H9 (cell line): Measurements from ENCODE around the gene STRIP1. TPM values are rescaled to one million over a fixed set of nuclear protein-coding genes. Genes with fewer than 3 reads are reported as not detected.

Experiments used
- DNase-seq: peaks from one replicate; pipeline ENCODE4 v3.0.0-alpha.2; 2017
- H2AFZ ChIP-seq: one replicate; pipeline ENCODE4 v1.6.1; 2013; ENCODE audit warnings: mild to moderate bottlenecking, low read length, control low read depth, moderate library complexity
- H2AK5ac ChIP-seq: 2 replicates; pipeline ENCODE4 v1.6.1; 2013; ENCODE audit warnings: low read length, control low read depth, mixed read lengths; ENCODE audit not compliant: insufficient read length
- H2BK120ac ChIP-seq: one replicate; pipeline ENCODE4 v1.6.1; 2013; ENCODE audit warnings: low read depth, mild to moderate bottlenecking, low read length, control low read depth, inconsistent platforms; ENCODE audit not compliant: poor library complexity, severe bottlenecking
- H2BK12ac ChIP-seq: 2 replicates; pipeline ENCODE4 v1.6.1; 2013; ENCODE audit warnings: low read length, control low read depth, mixed read lengths, low read depth; ENCODE audit not compliant: insufficient read length
- H2BK15ac ChIP-seq: 2 replicates; pipeline ENCODE4 v1.6.1; 2013; ENCODE audit warnings: low read depth, low read length, control low read depth
- H2BK20ac ChIP-seq: one replicate; pipeline ENCODE4 v1.6.1; 2013; ENCODE audit warnings: low read depth, mild to moderate bottlenecking, low read length, control low read depth, inconsistent platforms; ENCODE audit not compliant: poor library complexity, severe bottlenecking
- H2BK5ac ChIP-seq: 2 replicates; pipeline ENCODE4 v1.6.1; 2013; ENCODE audit warnings: low read length, control low read depth, mixed read lengths; ENCODE audit not compliant: insufficient read length
- H3K14ac ChIP-seq: 2 replicates; pipeline ENCODE4 v1.6.1; 2013; ENCODE audit warnings: low read length, control low read depth; ENCODE audit not compliant: insufficient read depth
- H3K18ac ChIP-seq: 2 replicates; pipeline ENCODE4 v1.6.1; 2013; ENCODE audit warnings: low read depth, mild to moderate bottlenecking, mixed read lengths, low read length, control low read depth; ENCODE audit not compliant: insufficient read length
- H3K23ac ChIP-seq: 2 replicates; pipeline ENCODE4 v1.6.1; 2013; ENCODE audit warnings: low read length, control low read depth, mixed read lengths, low read depth; ENCODE audit not compliant: insufficient read length
- H3K23me2 ChIP-seq: 2 replicates; pipeline ENCODE4 v1.6.1; 2013; ENCODE audit warnings: low read depth, mild to moderate bottlenecking, mixed read lengths, low read length, control low read depth; ENCODE audit not compliant: insufficient read length, poor library complexity, severe bottlenecking
- H3K27ac ChIP-seq: 2 replicates; pipeline ENCODE4 v1.5.1; 2013; ENCODE audit warnings: low read length, control low read depth, mixed read lengths, low read depth; ENCODE audit not compliant: insufficient read length
- H3K27me3 ChIP-seq: 2 replicates; pipeline ENCODE4 v1.6.1; 2013; ENCODE audit warnings: low read length, control low read depth, inconsistent platforms; ENCODE audit not compliant: insufficient read depth
- H3K4ac ChIP-seq: 2 replicates; pipeline ENCODE4 v1.6.1; 2013; ENCODE audit warnings: low read depth, mild to moderate bottlenecking, control low read depth, inconsistent platforms, low read length, moderate library complexity
- H3K4me1 ChIP-seq: 2 replicates; pipeline ENCODE4 v1.6.1; 2013; ENCODE audit warnings: low read length, control low read depth, inconsistent platforms; ENCODE audit not compliant: insufficient read depth
- H3K4me2 ChIP-seq: 2 replicates; pipeline ENCODE4 v1.6.1; 2013; ENCODE audit warnings: low read length, control low read depth, mixed read lengths; ENCODE audit not compliant: insufficient read length, insufficient read depth
- H3K56ac ChIP-seq: 2 replicates; pipeline ENCODE4 v1.6.1; 2013; ENCODE audit warnings: low read depth, mild to moderate bottlenecking, mixed read lengths, low read length, control low read depth; ENCODE audit not compliant: insufficient read length
- H3K79me1 ChIP-seq: 2 replicates; pipeline ENCODE4 v1.6.1; 2013; ENCODE audit warnings: low read depth, mild to moderate bottlenecking, moderate library complexity, low read length, control low read depth, inconsistent platforms; ENCODE audit not compliant: insufficient read depth, poor library complexity, severe bottlenecking
- H3K79me2 ChIP-seq: 2 replicates; pipeline ENCODE4 v1.6.1; 2013; ENCODE audit warnings: low read length, control low read depth, inconsistent platforms; ENCODE audit not compliant: insufficient read depth
- H3K9ac ChIP-seq: 2 replicates; pipeline ENCODE4 v1.6.1; 2013; ENCODE audit warnings: low read length, control low read depth, mixed read lengths; ENCODE audit not compliant: insufficient read length; ENCODE audit errors: extremely low read depth
- H3K9me3 ChIP-seq: one replicate; pipeline ENCODE4 v1.6.1; 2013; ENCODE audit warnings: low read depth, low read length, inconsistent platforms; ENCODE audit not compliant: control insufficient read depth
- H3T11ph ChIP-seq: one replicate; pipeline ENCODE4 v1.6.1; 2013; ENCODE audit warnings: mild to moderate bottlenecking, low read length, control low read depth, inconsistent platforms
- H4K20me1 ChIP-seq: one replicate; pipeline ENCODE4 v1.6.1; 2013; ENCODE audit not compliant: control insufficient read depth, insufficient read length, insufficient read depth
- H4K5ac ChIP-seq: 2 replicates; pipeline ENCODE4 v1.6.1; 2013; ENCODE audit warnings: low read depth, mild to moderate bottlenecking, mixed read lengths, low read length, control low read depth; ENCODE audit not compliant: insufficient read length
- H4K8ac ChIP-seq: replicated peaks from 2 replicates; pipeline ENCODE4 v1.6.1; 2013; ENCODE audit warnings: low read length, control low read depth, mixed read lengths, low read depth; ENCODE audit not compliant: insufficient read length
- H4K91ac ChIP-seq: 2 replicates; pipeline ENCODE4 v1.6.1; 2013; ENCODE audit warnings: low read depth, mild to moderate bottlenecking, moderate library complexity, mixed read lengths, low read length, control low read depth; ENCODE audit not compliant: insufficient read length
- H3K27ac Mint-ChIP-seq, 3 experiments: 2 replicates in 2 of 3; 3 replicates in 1 of 3; pipeline ENCODE4 v1.8.0; 2020 to 2021; ENCODE audit warnings: mixed read lengths in 3 of 3, mild to moderate bottlenecking in 1 of 3, moderate library complexity in 1 of 3
- H3K27me3 Mint-ChIP-seq: 2 replicates; pipeline ENCODE4 v1.8.0; 2021; ENCODE audit warnings: low read depth, mild to moderate bottlenecking, moderate library complexity, mixed read lengths
- H3K36me3 Mint-ChIP-seq, 3 experiments: 2 replicates in 2 of 3; 3 replicates in 1 of 3; pipeline ENCODE4 v1.8.0; 2020 to 2021; ENCODE audit warnings: low read depth in 3 of 3, mixed read lengths in 3 of 3; ENCODE audit not compliant: insufficient read depth in 1 of 3
- H3K4me1 Mint-ChIP-seq, 2 experiments: 2 replicates each; pipeline ENCODE4 v1.8.0; 2020; ENCODE audit warnings: mixed read lengths in 2 of 2
- H3K4me3 Mint-ChIP-seq, 2 experiments: 2 replicates in 1 of 2; 3 replicates in 1 of 2; pipeline ENCODE4 v1.8.0; 2020 to 2021; ENCODE audit warnings: mild to moderate bottlenecking in 2 of 2, mixed read lengths in 2 of 2, moderate library complexity in 1 of 2
- H3K9me3 Mint-ChIP-seq, 2 experiments: 2 replicates in 1 of 2; 3 replicates in 1 of 2; pipeline ENCODE4 v1.8.0; 2020; ENCODE audit warnings: mild to moderate bottlenecking in 2 of 2, mixed read lengths in 2 of 2, moderate library complexity in 1 of 2
- whole genome bisulfite sequencing: extraction: QIAGEN DNeasy Blood & Tissue Kit; methylation state at CpG from one replicate; pipeline ENCODE4 v1.1.7; 2013; ENCODE audit warnings: missing lambda C conversion rate, low lambda C conversion rate, mixed read lengths; ENCODE audit not compliant: insufficient read length; ENCODE audit errors: extremely low coverage; 5-methylcytosine and 5-hydroxymethylcytosine counted together
- total RNA-seq: library from RNA; stranded (reverse); gene quantifications from 2 replicates; pipeline ENCODE4 v1.2.1, GENCODE V29; 2021
- TF ChIP-seq, protein P1 (sequence below): fragments of 200-600 bp; sonication (generic); conservative IDR thresholded peaks from 3 replicates; pipeline ENCODE4 v1.8.0; 2021; ENCODE audit warnings: antibody characterized with exemption, mild to moderate bottlenecking

The STRIP1 gene
- total RNA-seq, 1 experiment from 2014 or later = 43.6 TPM

DNA sequence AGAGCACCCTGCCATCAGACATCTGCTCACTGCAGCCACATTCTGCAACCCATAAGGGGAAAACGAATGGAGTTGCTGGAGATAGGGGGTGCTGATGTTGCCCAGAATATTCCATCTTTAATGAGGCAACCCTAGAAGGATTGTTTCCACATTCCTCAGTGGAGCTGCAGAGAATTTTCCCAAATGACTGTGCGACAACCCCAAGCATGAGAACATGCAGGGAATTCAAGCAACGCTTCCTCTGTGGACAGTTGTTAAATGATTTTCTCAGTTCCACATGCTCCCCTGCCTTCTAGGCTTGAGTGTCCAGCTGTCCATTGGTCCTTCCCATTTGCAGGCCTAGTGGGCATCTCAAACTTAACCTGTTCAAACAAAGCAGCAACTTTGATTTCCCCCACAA lies 57.4 kb downstream of the STRIP1 start:
- H3T11ph ChIP-seq = no peak overlapping the region
- no peak overlapping the region for H4K5ac ChIP-seq
- H3K23me2 ChIP-seq = no peaks in the 10 kb centered on the region
- no peak overlapping the region for H3K14ac ChIP-seq
- WGBS = no CpG with 5 or more reads among the region's 3 CpGs
- no peak overlapping the region for H2BK20ac ChIP-seq
- no peak overlapping the region for H2BK120ac ChIP-seq
- Mint-ChIP-seq H3K9me3 (peaks cover 0 to 2% of the 10 kb centered on the region in 2 experiments; a peak in 2 of 5 replicates), H3K4me1 (peaks cover 10 to 11% of the 10 kb centered on the region in 2 experiments), H3K27me3 (peaks cover 45% of the 10 kb centered on the region), H3K4me3 (no peak overlapping the region), H3K27ac (no peak overlapping the region), H3K36me3 (no peaks in the 10 kb centered on the region; a peak in 1 of 7 replicates)
- no peak overlapping the region for H3K4me2 ChIP-seq
- no peak overlapping the region for H2AK5ac ChIP-seq
- H3K18ac ChIP-seq = no peak overlapping the region
- no peaks in the 10 kb centered on the region for H4K20me1 ChIP-seq
- TF ChIP-seq, protein P1, sequence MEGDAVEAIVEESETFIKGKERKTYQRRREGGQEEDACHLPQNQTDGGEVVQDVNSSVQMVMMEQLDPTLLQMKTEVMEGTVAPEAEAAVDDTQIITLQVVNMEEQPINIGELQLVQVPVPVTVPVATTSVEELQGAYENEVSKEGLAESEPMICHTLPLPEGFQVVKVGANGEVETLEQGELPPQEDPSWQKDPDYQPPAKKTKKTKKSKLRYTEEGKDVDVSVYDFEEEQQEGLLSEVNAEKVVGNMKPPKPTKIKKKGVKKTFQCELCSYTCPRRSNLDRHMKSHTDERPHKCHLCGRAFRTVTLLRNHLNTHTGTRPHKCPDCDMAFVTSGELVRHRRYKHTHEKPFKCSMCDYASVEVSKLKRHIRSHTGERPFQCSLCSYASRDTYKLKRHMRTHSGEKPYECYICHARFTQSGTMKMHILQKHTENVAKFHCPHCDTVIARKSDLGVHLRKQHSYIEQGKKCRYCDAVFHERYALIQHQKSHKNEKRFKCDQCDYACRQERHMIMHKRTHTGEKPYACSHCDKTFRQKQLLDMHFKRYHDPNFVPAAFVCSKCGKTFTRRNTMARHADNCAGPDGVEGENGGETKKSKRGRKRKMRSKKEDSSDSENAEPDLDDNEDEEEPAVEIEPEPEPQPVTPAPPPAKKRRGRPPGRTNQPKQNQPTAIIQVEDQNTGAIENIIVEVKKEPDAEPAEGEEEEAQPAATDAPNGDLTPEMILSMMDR = no peak
- no peak overlapping the region for H3K56ac ChIP-seq
- no peak overlapping the region for H4K91ac ChIP-seq
- no peak overlapping the region for H2AFZ ChIP-seq
- H3K27me3 ChIP-seq = peaks cover 3% of the 10 kb centered on the region; the same call in 1 of the 2 replicates
- H2BK5ac ChIP-seq = no peak overlapping the region
- H3K4ac ChIP-seq = no peak overlapping the region
- no peak overlapping the region for H3K9ac ChIP-seq
- H3K23ac ChIP-seq = no peak overlapping the region
- H3K79me2 ChIP-seq = no peaks in the 10 kb centered on the region
- no peak overlapping the region for H2BK12ac ChIP-seq
- no peak overlapping the region for H4K8ac ChIP-seq
- no peak for DNase-seq
- no peak overlapping the region for H2BK15ac ChIP-seq
- H3K79me1 ChIP-seq = no peaks in the 10 kb centered on the region
- H3K27ac ChIP-seq = no peak overlapping the region
- H3K9me3 ChIP-seq = no peaks in the 10 kb centered on the region
- H3K4me1 ChIP-seq = no peaks in the 10 kb centered on the region
